Pancreas (tissue), 10 donors: ENCODE data around the gene CCDC170. TPM values are rescaled to one million over a fixed set of nuclear protein-coding genes. Genes with fewer than 3 reads are reported as not detected.
A peak's percentile ranks its signal among the peaks of the same experiment; 100 is the strongest.

Experiments
- ATAC-seq, 4 donors: fragments of 200-7000 bp; cut with Tn5 transposase; one replicate each; pipeline versions ENCODE4 v1.8.0 to v1.9.1; 2020; ENCODE audit warnings: mild to moderate bottlenecking in 4 of 4, moderate library complexity in 4 of 4
- DNase-seq, 6 donors: peaks; one replicate each; pipeline ENCODE4 v3.0.0-alpha.2; 2020
- FAIRE-seq: peaks from 2 replicates; lab custom pipeline; 2012; peaks lifted over from hg19 to GRCh38; lab: Jason Lieb, UNC
- H3K27ac ChIP-seq, 4 donors: fragments of 200-600 bp; sonication (generic); 1 replicate in 3 of 4; 2 replicates in 1 of 4; pipeline versions ENCODE4 v1.5.0 to v1.8.0; 2020
- H3K27me3 ChIP-seq, 4 donors: fragments of 200-600 bp; one replicate each; pipeline ENCODE4 v1.8.0; 2021
- H3K36me3 ChIP-seq, 3 donors: fragments of 200-600 bp; sonication (generic) in 1 of 3; one replicate each; pipeline versions ENCODE4 v1.5.0 to v1.8.0; 2020 to 2021
- H3K4me1 ChIP-seq, 3 donors: fragments of 200-600 bp; one replicate each; pipeline ENCODE4 v1.8.0; 2021
- H3K4me3 ChIP-seq, 4 donors: fragments of 200-600 bp; sonication (generic) in 2 of 4; one replicate each; pipeline versions ENCODE4 v1.5.0 to v1.8.0; 2020 to 2021
- H3K9me3 ChIP-seq, 4 donors: fragments of 200-600 bp; one replicate each; pipeline ENCODE4 v1.8.0; 2021
- WGBS, 2 donors: extraction: QIAGEN DNeasy Blood & Tissue Kit; methylation state at CpG; one replicate each; pipeline ENCODE4 v1.1.7; 2013; 5-methylcytosine and 5-hydroxymethylcytosine counted together
- intact Hi-C, 3 donors: fragments of 100-400 bp; cut with DNase I; formaldehyde crosslinking; loops; one replicate each; pipeline versions ENCODE4 v1.11.1 to v1.14.2; 2022
- polyA plus RNA-seq, 2 donors: library from polyadenylated mRNA; stranded (reverse); fragments of 200-250 nt; gene quantifications; one replicate each; pipeline ENCODE4 v1.2.3, GENCODE V29; 2013
- total RNA-seq, 6 donors: library from RNA; stranded (reverse); fragmentation: NEBNext Ultra II Directional in 4 of 6; extraction: Animal tissue kit (Norgen Biotek cat#: 25700) in 4 of 6; gene quantifications; one replicate each; pipeline versions ENCODE4 v1.2.1 to v1.2.4, GENCODE V29; 2021 to 2023
- TF ChIP-seq, protein P1 (sequence below), 4 donors: fragments of 200-600 bp; sonication (generic) in 3 of 4; IDR thresholded peaks; one replicate each; pipeline versions ENCODE4 v1.5.0 to v1.8.0; 2021; ENCODE audit warnings: antibody characterized with exemption in 4 of 4
- donor health status: healthy with polysubstance abuse.
- donor health status: DM: no; HTN: no; CAD: no; lungs with moderate emphysema.
- donor health status: DM: no; HTN: no; CAD: no.
- donor health status: control.
- donor health status: control.
- donor health status: Bipolar disorder and iron deficiency.
- donor health status: DM: yes; HTN: yes; CAD: no.
- donor health status: DM: no; HTN: no; CAD: no.
- donor health status: DM: no; HTN: no; CAD: no.
- donor health status: DM: yes; HTN: yes; CAD: no.

Gene CCDC170
- total and polyA plus RNA-seq, 8 donors, result 0.03 to 0.81 (median 0.40) TPM; not detected in 1

- TF ChIP-seq, protein P1, sequence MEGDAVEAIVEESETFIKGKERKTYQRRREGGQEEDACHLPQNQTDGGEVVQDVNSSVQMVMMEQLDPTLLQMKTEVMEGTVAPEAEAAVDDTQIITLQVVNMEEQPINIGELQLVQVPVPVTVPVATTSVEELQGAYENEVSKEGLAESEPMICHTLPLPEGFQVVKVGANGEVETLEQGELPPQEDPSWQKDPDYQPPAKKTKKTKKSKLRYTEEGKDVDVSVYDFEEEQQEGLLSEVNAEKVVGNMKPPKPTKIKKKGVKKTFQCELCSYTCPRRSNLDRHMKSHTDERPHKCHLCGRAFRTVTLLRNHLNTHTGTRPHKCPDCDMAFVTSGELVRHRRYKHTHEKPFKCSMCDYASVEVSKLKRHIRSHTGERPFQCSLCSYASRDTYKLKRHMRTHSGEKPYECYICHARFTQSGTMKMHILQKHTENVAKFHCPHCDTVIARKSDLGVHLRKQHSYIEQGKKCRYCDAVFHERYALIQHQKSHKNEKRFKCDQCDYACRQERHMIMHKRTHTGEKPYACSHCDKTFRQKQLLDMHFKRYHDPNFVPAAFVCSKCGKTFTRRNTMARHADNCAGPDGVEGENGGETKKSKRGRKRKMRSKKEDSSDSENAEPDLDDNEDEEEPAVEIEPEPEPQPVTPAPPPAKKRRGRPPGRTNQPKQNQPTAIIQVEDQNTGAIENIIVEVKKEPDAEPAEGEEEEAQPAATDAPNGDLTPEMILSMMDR (IDR thresholded peaks at IDR 0.05), result no peak
- Histone ChIP-seq H3K27ac (peak overlapping the region in 3 of 4 donors; percentile 38 to 68 (median 59)), H3K27me3 (peaks cover 0 to 4% (median 0%) of the 10 kb centered on the region in 4 donors), H3K4me1 (no peaks in the 10 kb centered on the region), H3K4me3 (peak overlapping the region; percentile 39 to 66 (median 47)), H3K9me3 (no peaks in the 10 kb centered on the region), H3K36me3 (no peaks in the 10 kb centered on the region)
- ATAC-seq, result peak in 3 of 4 donors; percentile 72 to 81 (median 74)
- WGBS, 2 donors, result 1 to 2% methylated on average over 42 to 43 of the region's 43 CpGs
- DNase-seq, result peak in 2 of 6 donors; percentile 33 to 58
- no peak for FAIRE-seq
- intact Hi-C loops, result no loop called here
Measured at GRCh38 chr6:151494235-151494935, 568 bp downstream of the CCDC170 start.

GRCh38 chr6:151494936-151495320 lies 1.1 kb downstream of the CCDC170 start:
- FAIRE-seq, result no peak
- ATAC-seq, result no peak

DNA sequence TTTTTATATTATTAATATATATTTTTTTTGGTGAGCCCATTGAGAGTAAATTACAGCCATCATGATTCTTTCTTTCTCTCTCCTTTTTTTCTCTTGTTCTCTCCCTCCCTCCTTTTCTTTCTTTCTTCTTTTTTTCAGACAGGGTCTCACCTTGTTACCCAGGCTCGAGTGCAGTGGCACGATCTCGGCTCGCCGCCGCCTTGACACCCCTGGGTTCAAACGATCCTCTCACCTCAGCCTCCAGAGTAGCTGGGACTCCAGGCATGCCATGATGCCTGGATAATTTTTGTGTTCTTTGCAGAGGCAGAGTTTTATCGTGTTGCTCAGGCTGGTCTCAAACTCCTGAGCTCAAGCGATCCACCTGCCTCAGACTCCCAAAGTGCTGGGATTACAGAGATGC lies 1.6 kb downstream of the CCDC170 start:
- intact Hi-C loops, result no loop called here
- Histone ChIP-seq H3K4me3 (no peak overlapping the region), H3K27ac (no peak overlapping the region), H3K9me3 (no peaks in the 10 kb centered on the region), H3K27me3 (peaks cover 0 to 4% (median 0%) of the 10 kb centered on the region in 4 donors), H3K36me3 (no peaks in the 10 kb centered on the region), H3K4me1 (peaks cover 0 to 2% (median 0%) of the 10 kb centered on the region in 3 donors)
- ATAC-seq (no peak), FAIRE-seq (no peak), DNase-seq (no peak)
- 70 to 82% methylated on average over 9 of the region's 9 CpGs for WGBS, 2 donors
- TF ChIP-seq, protein P1 (IDR thresholded peaks at IDR 0.05), result no peak

More at GRCh38 chr6:151494936-151495320, 1.1 kb downstream of the CCDC170 start:
- intact Hi-C loops, result no loop called here
- WGBS, 2 donors, result 26 to 29% methylated on average over 4 of the region's 4 CpGs
- TF ChIP-seq, protein P1 (IDR thresholded peaks at IDR 0.05), result no peak
- H3K27me3 ChIP-seq, result peaks cover 0 to 4% (median 0%) of the 10 kb centered on the region in 4 donors
- H3K4me3 ChIP-seq, result peak overlapping the region in 1 of 4 donors; percentile 66
- H3K36me3 ChIP-seq, result no peaks in the 10 kb centered on the region
- no peak overlapping the region for H3K27ac ChIP-seq
- H3K9me3 ChIP-seq, result no peaks in the 10 kb centered on the region
- H3K4me1 ChIP-seq, result no peaks in the 10 kb centered on the region
- DNase-seq, result no peak

DNA sequence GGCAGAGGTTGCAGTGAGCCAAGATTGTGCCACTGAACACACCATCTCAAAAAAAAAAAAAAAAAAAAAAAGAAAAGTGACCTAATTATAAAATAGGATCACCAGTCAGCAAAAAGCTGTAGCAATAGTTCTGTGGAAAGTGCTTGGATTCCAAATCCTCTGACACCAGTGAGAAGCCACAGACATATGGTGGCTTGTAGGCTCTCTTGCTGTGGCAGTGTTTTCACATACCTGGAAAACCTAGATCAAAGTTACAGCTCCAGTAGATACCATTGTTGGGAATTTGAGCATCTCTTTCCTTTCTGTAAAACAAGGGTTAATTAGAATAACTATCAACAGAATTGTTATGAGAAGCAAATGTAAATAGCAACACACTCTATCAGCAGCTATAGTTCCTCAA lies 4.1 kb downstream of the CCDC170 start:
- no peak overlapping the region for H3K4me3 ChIP-seq
- intact Hi-C loops, result no loop called here
- TF ChIP-seq, protein P1 (IDR thresholded peaks at IDR 0.05), result no peak
- H3K27me3 ChIP-seq, result peaks cover 0 to 4% (median 0%) of the 10 kb centered on the region in 4 donors
- no peaks in the 10 kb centered on the region for H3K36me3 ChIP-seq
- DNase-seq (no peak), FAIRE-seq (no peak), ATAC-seq (no peak)
- H3K4me1 ChIP-seq, result peaks cover 0 to 7% (median 5%) of the 10 kb centered on the region in 3 donors
- H3K9me3 ChIP-seq, result no peaks in the 10 kb centered on the region
- peak overlapping the region in 1 of 4 donors; percentile 21 for H3K27ac ChIP-seq

DNA sequence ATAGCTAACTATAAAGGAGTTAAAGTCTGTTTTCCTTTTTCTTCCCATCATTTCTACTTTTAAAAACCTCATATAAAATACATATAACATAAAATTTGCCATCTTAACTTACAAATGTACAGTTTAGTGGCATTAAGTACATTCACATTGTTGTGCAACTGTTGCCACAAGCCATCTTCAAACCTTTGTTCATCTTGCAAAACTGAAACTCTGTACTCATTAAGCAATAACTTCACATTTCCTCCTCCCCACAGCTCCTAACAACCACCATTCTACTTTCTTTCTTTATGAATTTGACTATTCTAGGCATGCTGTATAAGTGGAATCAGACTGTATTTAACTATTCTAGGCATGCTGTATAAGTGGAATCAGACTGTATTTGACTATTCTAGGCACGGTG lies 4.5 kb downstream of the CCDC170 start:
- peaks cover 0 to 4% (median 0%) of the 10 kb centered on the region in 4 donors for H3K27me3 ChIP-seq
- no peaks in the 10 kb centered on the region for H3K36me3 ChIP-seq
- TF ChIP-seq, protein P1 (IDR thresholded peaks at IDR 0.05), result no peak
- ATAC-seq (no peak), DNase-seq (no peak), FAIRE-seq (no peak)
- intact Hi-C loops, result no loop called here
- peaks cover 0 to 7% (median 7%) of the 10 kb centered on the region in 3 donors for H3K4me1 ChIP-seq
- H3K27ac ChIP-seq, result peak overlapping the region in 1 of 4 donors; percentile 21
- WGBS, 2 donors, result 89 to 95% methylated on average over 1 of the region's 1 CpG
- H3K4me3 ChIP-seq, result no peak overlapping the region
- no peaks in the 10 kb centered on the region for H3K9me3 ChIP-seq
